ENCODE data around the gene TNNI3K. TPM values are rescaled to one million over a fixed set of nuclear protein-coding genes. Genes with fewer than 3 reads are reported as not detected.

The TNNI3K gene
- total RNA-seq, 1 donor from 2014 or later, result not detected

- no peak for DNase-seq
Observed at GRCh38 chr1:74578101-74578500, 342.9 kb downstream of the TNNI3K start.

- no peak for DNase-seq
Observed at GRCh38 chr1:74579425-74579824, 344.2 kb downstream of the TNNI3K start.

GRCh38 chr1:74583397-74583796, 348.2 kb downstream of the TNNI3K start:
- no peak for DNase-seq

GRCh38 chr1:74584185-74584584, 349.0 kb downstream of the TNNI3K start:
- DNase-seq, result no peak

- DNase-seq, result no peak
Observed at GRCh38 chr1:74586253-74586897, 351.2 kb downstream of the TNNI3K start.

GRCh38 chr1:74587888-74588287, 352.7 kb downstream of the TNNI3K start:
- no peak for DNase-seq

GRCh38 chr1:74590288-74590687, 355.1 kb downstream of the TNNI3K start:
- DNase-seq, result no peak

- DNase-seq, result no peak
Observed at GRCh38 chr1:74591949-74592348, 356.8 kb downstream of the TNNI3K start.

GRCh38 chr1:74592580-74593355, 357.6 kb downstream of the TNNI3K start:
- DNase-seq, result no peak

Other genes starting within 250 kb of the TNNI3K start
- gene LRRIQ3, start 37.2 kb upstream of the TNNI3K start, total RNA-seq, result 0.17 and 0.56 TPM in 2 replicates
- 10.7 and 18.2 TPM in 2 replicates for gene FPGT, start 37.1 kb upstream of the TNNI3K start, total RNA-seq